ENCODE data around the gene STIMATE.

GRCh38 chr3:52923963-52924362 is 26.6 kb upstream of the STIMATE start:
- no peak for TF ChIP-seq CTCF (IDR thresholded peaks at IDR 0.05)
- TF ChIP-seq ZFX (IDR thresholded peaks at IDR 0.05; ENCODE audit: borderline replicate concordance) = no peak

All from 22Rv1 (cell line).